ENCODE data around the gene DPPA3. TPM values are rescaled to one million over a fixed set of nuclear protein-coding genes. Genes with fewer than 3 reads are reported as not detected.

The DPPA3 gene
- total RNA-seq, 1 donor from 2014 or later: not detected

DNA sequence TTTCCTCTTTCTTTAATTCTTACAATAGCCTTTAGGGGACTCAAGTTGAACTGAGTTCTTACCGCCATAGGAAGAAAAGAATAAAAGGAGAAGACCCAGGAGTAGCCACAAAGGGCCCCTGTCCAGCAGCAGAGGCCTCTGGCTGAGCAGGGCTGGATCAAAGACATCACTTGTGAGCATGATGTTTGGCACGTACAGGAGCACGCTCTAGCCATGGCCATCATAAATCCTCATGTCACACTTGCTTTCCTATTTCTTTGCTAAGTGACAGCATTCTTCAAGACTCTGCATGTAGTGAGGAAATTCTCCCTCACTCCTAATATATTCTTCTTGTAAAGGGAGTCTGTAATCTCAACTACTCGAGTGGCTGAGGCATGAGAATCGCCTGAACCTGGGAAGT lies 20.3 kb downstream of the DPPA3 start:
- Histone ChIP-seq H3K36me3 (ENCODE audit: insufficient read depth, low read length) (no peaks in the 10 kb centered on the region), H3K9ac (ENCODE audit: low read length) (no peak overlapping the region), H3K4me1 (ENCODE audit: insufficient read depth, low read length) (no peaks in the 10 kb centered on the region), H3K79me2 (ENCODE audit: insufficient read depth, low read length) (no peaks in the 10 kb centered on the region), H4K20me1 (ENCODE audit: insufficient read depth, low read length) (no peaks in the 10 kb centered on the region), H3K4me2 (ENCODE audit: low read length) (no peak overlapping the region), H3K27me3 (ENCODE audit: insufficient read depth, low read length) (no peaks in the 10 kb centered on the region), H3K27ac (ENCODE audit: low read depth, low read length) (no peak overlapping the region), H3K9me3 (ENCODE audit: insufficient read depth, low read depth, low read length) (no peaks in the 10 kb centered on the region), H3K4me3 (ENCODE audit: insufficient read depth, low read depth, low read length) (no peak overlapping the region), H2AFZ (ENCODE audit: low read depth, low read length) (no peak overlapping the region)
- no peak overlapping the region for H3K4me3 Mint-ChIP-seq (ENCODE audit: unreplicated experiment)
- no peaks in the 10 kb centered on the region for H3K9me3 Mint-ChIP-seq (ENCODE audit: unreplicated experiment)
- H3K4me1 Mint-ChIP-seq (ENCODE audit: low read depth, unreplicated experiment): peaks cover 3% of the 10 kb centered on the region
- no peak for DNase-seq (ENCODE audit: low read depth)
- FAIRE-seq: no peak
- no peaks in the 10 kb centered on the region for H3K36me3 Mint-ChIP-seq (ENCODE audit: low read depth, unreplicated experiment)
- no peaks in the 10 kb centered on the region for H3K27me3 Mint-ChIP-seq (ENCODE audit: low read depth, unreplicated experiment)
- H3K27ac Mint-ChIP-seq (ENCODE audit: unreplicated experiment): no peak overlapping the region
- no peak for TF ChIP-seq EZH2 (IDR thresholded peaks at IDR 0.05; ENCODE audit: insufficient read depth, low read length)
- TF ChIP-seq, protein P1, sequence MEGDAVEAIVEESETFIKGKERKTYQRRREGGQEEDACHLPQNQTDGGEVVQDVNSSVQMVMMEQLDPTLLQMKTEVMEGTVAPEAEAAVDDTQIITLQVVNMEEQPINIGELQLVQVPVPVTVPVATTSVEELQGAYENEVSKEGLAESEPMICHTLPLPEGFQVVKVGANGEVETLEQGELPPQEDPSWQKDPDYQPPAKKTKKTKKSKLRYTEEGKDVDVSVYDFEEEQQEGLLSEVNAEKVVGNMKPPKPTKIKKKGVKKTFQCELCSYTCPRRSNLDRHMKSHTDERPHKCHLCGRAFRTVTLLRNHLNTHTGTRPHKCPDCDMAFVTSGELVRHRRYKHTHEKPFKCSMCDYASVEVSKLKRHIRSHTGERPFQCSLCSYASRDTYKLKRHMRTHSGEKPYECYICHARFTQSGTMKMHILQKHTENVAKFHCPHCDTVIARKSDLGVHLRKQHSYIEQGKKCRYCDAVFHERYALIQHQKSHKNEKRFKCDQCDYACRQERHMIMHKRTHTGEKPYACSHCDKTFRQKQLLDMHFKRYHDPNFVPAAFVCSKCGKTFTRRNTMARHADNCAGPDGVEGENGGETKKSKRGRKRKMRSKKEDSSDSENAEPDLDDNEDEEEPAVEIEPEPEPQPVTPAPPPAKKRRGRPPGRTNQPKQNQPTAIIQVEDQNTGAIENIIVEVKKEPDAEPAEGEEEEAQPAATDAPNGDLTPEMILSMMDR (IDR thresholded peaks at IDR 0.05; ENCODE audit: insufficient read depth, low read depth, low read length): no peak

DNA sequence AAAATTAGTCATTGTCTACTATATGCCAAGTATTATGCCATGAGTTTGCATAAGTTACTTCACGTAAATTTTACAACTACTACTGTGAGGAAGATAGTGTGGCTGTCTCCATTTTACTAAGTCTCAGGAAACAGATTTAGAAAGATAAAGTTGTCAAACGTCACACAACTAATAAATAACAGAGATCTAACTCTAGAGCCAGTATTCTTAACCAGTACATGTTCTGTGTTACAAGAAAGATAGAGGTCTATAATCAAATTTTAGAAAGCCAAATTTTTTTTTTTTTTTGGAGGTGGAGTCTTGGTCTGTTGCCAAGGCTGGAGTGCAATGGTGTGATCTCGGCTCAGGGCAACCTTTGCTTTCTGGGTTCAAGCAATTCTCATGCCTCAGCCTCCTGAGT lies 21.8 kb downstream of the DPPA3 start:
- no peak for DNase-seq (ENCODE audit: low read depth)
- no peak for FAIRE-seq

DNA sequence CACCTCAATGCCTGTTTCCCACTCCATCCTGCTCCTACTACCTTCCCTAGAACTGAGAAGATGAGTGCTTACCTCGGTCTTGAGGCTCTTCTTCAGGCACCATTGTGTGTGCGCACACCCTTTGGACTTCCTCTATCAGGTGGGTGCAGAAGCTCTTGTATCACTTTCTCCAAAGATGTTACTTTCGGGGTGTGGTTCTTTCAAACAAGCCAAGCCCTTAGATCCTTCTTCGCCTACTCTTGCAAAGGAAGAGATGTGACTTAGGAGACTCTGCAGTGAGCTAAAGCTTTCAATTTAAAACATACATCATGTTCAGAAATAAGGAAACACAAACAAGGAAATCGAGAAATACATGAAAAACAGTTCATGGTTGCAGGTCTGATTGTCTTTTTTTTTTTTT lies 36.0 kb downstream of the DPPA3 start, which contains the start of gene CLEC4C:
CLEC4C (minus strand) TSS at position 130 of the 400 bp plus-strand sequence; CDS start at position 103, 27 bp downstream.
- no peak for FAIRE-seq
- H3K27me3 Mint-ChIP-seq (ENCODE audit: low read depth, unreplicated experiment): no peaks in the 10 kb centered on the region
- no peak within 1 kb of the TSS for H2AFZ ChIP-seq (ENCODE audit: low read depth, low read length)
- H3K4me3 ChIP-seq (ENCODE audit: insufficient read depth, low read depth, low read length): no peak within 1 kb of the TSS
- no peak within 1 kb of the TSS for H3K4me2 ChIP-seq (ENCODE audit: low read length)
- no peak within 1 kb of the TSS for H3K9ac ChIP-seq (ENCODE audit: low read length)
- H3K4me1 ChIP-seq (ENCODE audit: insufficient read depth, low read length): no peaks in the 10 kb centered on the region
- peaks cover 2% of the 10 kb centered on the region for H3K9me3 ChIP-seq (ENCODE audit: insufficient read depth, low read depth, low read length)
- no peak for DNase-seq (ENCODE audit: low read depth)
- H4K20me1 ChIP-seq (ENCODE audit: insufficient read depth, low read length): no peaks in the 10 kb centered on the region
- TF ChIP-seq, protein P1 (IDR thresholded peaks at IDR 0.05; ENCODE audit: insufficient read depth, low read depth, low read length): no peak
- TF ChIP-seq EZH2 (IDR thresholded peaks at IDR 0.05; ENCODE audit: insufficient read depth, low read length): no peak
- H3K4me1 Mint-ChIP-seq (ENCODE audit: low read depth, unreplicated experiment): no peaks in the 10 kb centered on the region
- H3K9me3 Mint-ChIP-seq (ENCODE audit: unreplicated experiment): peaks cover 2% of the 10 kb centered on the region
- no peaks in the 10 kb centered on the region for H3K36me3 Mint-ChIP-seq (ENCODE audit: low read depth, unreplicated experiment)
- H3K36me3 ChIP-seq (ENCODE audit: insufficient read depth, low read length): no peaks in the 10 kb centered on the region
- H3K4me3 Mint-ChIP-seq (ENCODE audit: unreplicated experiment): no peak within 1 kb of the TSS
- no peak within 1 kb of the TSS for H3K27ac Mint-ChIP-seq (ENCODE audit: unreplicated experiment)
- H3K27me3 ChIP-seq (ENCODE audit: insufficient read depth, low read length): no peaks in the 10 kb centered on the region
- H3K27ac ChIP-seq (ENCODE audit: low read depth, low read length): no peak within 1 kb of the TSS
- H3K79me2 ChIP-seq (ENCODE audit: insufficient read depth, low read length): no peaks in the 10 kb centered on the region

More for the DNA sequence above, 21.8 kb downstream of the DPPA3 start:
- H3K27me3 Mint-ChIP-seq (ENCODE audit: low read depth, unreplicated experiment): no peaks in the 10 kb centered on the region
- TF ChIP-seq, protein P1 (IDR thresholded peaks at IDR 0.05; ENCODE audit: insufficient read depth, low read depth, low read length): no peak
- TF ChIP-seq EZH2 (IDR thresholded peaks at IDR 0.05; ENCODE audit: insufficient read depth, low read length): no peak
- Histone ChIP-seq H3K36me3 (ENCODE audit: insufficient read depth, low read length) (no peaks in the 10 kb centered on the region), H3K79me2 (ENCODE audit: insufficient read depth, low read length) (no peaks in the 10 kb centered on the region), H4K20me1 (ENCODE audit: insufficient read depth, low read length) (no peaks in the 10 kb centered on the region), H3K4me3 (ENCODE audit: insufficient read depth, low read depth, low read length) (no peak overlapping the region), H3K4me1 (ENCODE audit: insufficient read depth, low read length) (no peaks in the 10 kb centered on the region), H3K9me3 (ENCODE audit: insufficient read depth, low read depth, low read length) (no peaks in the 10 kb centered on the region), H2AFZ (ENCODE audit: low read depth, low read length) (no peak overlapping the region), H3K27ac (ENCODE audit: low read depth, low read length) (no peak overlapping the region), H3K27me3 (ENCODE audit: insufficient read depth, low read length) (no peaks in the 10 kb centered on the region), H3K4me2 (ENCODE audit: low read length) (no peak overlapping the region), H3K9ac (ENCODE audit: low read length) (no peak overlapping the region)
- H3K36me3 Mint-ChIP-seq (ENCODE audit: low read depth, unreplicated experiment): no peaks in the 10 kb centered on the region
- H3K4me1 Mint-ChIP-seq (ENCODE audit: low read depth, unreplicated experiment): peaks cover 3% of the 10 kb centered on the region
- no peak overlapping the region for H3K4me3 Mint-ChIP-seq (ENCODE audit: unreplicated experiment)
- no peak overlapping the region for H3K27ac Mint-ChIP-seq (ENCODE audit: unreplicated experiment)
- no peaks in the 10 kb centered on the region for H3K9me3 Mint-ChIP-seq (ENCODE audit: unreplicated experiment)
